HepG2 (cell line): ENCODE data around the gene OPA3. TPM values are rescaled to one million over a fixed set of nuclear protein-coding genes. Genes with fewer than 3 reads are reported as not detected.

Source experiments
- ATM ChIP-seq: fragments of 450-650 bp; IDR thresholded peaks from 2 replicates; pipeline ENCODE4 v1.7.1; 2017; ENCODE audit warnings: mild to moderate bottlenecking, borderline replicate concordance
- CHD2 ChIP-seq: IDR thresholded peaks from 2 replicates; pipeline ENCODE4 v1.6.1; 2011; ENCODE audit warnings: low read depth, low read length, improper control_type of control experiment
- ELF3 ChIP-seq: IDR thresholded peaks from 2 replicates; pipeline ENCODE4 v1.6.1; 2016; ENCODE audit warnings: missing genetic modification reagents, missing compliant biosample characterization
- ELF4 ChIP-seq: sonication (generic); formaldehyde crosslinking; IDR thresholded peaks from 2 replicates; pipeline ENCODE4 v1.5.0; 2020; ENCODE audit warnings: missing genetic modification reagents, mild to moderate bottlenecking, moderate library complexity, borderline replicate concordance
- KAT7 ChIP-seq: IDR thresholded peaks from 2 replicates; pipeline ENCODE4 v1.6.1; 2018; ENCODE audit warnings: borderline replicate concordance, missing compliant biosample characterization
- KLF13 ChIP-seq: sonication (generic); formaldehyde crosslinking; IDR thresholded peaks from 2 replicates; pipeline ENCODE4 v1.4.0; 2020; ENCODE audit warnings: mild to moderate bottlenecking, missing genetic modification reagents
- MIER2 ChIP-seq: IDR thresholded peaks from 2 replicates; pipeline ENCODE4 v1.6.1; 2016; ENCODE audit warnings: missing biosample characterization, missing genetic modification reagents
- NR2F1 ChIP-seq, 2 experiments: fragments of 450-650 bp in 1 of 2; formaldehyde crosslinking in 1 of 2; IDR thresholded peaks; 2 replicates each; pipeline versions ENCODE4 v1.5.0 to v1.6.1; 2016 to 2020; ENCODE audit warnings: mild to moderate bottlenecking in 1 of 2, missing compliant biosample characterization in 1 of 2, missing genetic modification reagents in 1 of 2, moderate library complexity in 1 of 2
- PAWR ChIP-seq: sonication (generic); formaldehyde crosslinking; IDR thresholded peaks from 2 replicates; pipeline ENCODE4 v1.4.0; 2020; ENCODE audit warnings: missing genetic modification reagents, mild to moderate bottlenecking, borderline replicate concordance
- PPARG ChIP-seq: conservative IDR thresholded peaks from 2 replicates; pipeline ENCODE4 v1.6.1; 2016; ENCODE audit warnings: missing biosample characterization, missing genetic modification reagents
- SRF ChIP-seq: IDR thresholded peaks from 2 replicates; pipeline ENCODE4 v1.6.1; 2011; ENCODE audit warnings: mild to moderate bottlenecking, low read depth, low read length, moderate library complexity
- SSRP1 ChIP-seq: IDR thresholded peaks from 2 replicates; pipeline ENCODE4 v1.6.1; 2016; ENCODE audit warnings: control low read depth
- TSC22D2 ChIP-seq: sonication (generic); formaldehyde crosslinking; IDR thresholded peaks from 2 replicates; pipeline ENCODE4 v1.5.1; 2020; ENCODE audit warnings: missing genetic modification reagents, mild to moderate bottlenecking, borderline replicate concordance
- ZBTB1 ChIP-seq: sonication (generic); formaldehyde crosslinking; IDR thresholded peaks from 2 replicates; pipeline ENCODE4 v1.4.0; 2020; ENCODE audit warnings: missing genetic modification reagents, borderline replicate concordance
- ZNF12 ChIP-seq: sonication (generic); formaldehyde crosslinking; IDR thresholded peaks from 2 replicates; pipeline ENCODE4 v1.5.0; 2020; ENCODE audit warnings: missing genetic modification reagents
- ZNF20 ChIP-seq: sonication (generic); formaldehyde crosslinking; IDR thresholded peaks from 2 replicates; pipeline ENCODE4 v1.4.0; 2020; ENCODE audit warnings: mild to moderate bottlenecking, moderate library complexity, missing genetic modification reagents
- ZNF296 ChIP-seq: sonication (generic); formaldehyde crosslinking; conservative IDR thresholded peaks from 2 replicates; pipeline ENCODE4 v1.5.0; 2020; ENCODE audit warnings: mild to moderate bottlenecking, missing genetic modification reagents
- ZNF616 ChIP-seq: sonication (generic); formaldehyde crosslinking; IDR thresholded peaks from 2 replicates; pipeline ENCODE4 v1.5.0; 2020; ENCODE audit warnings: low read depth, mild to moderate bottlenecking, missing genetic modification reagents
- ZNF674 ChIP-seq: sonication (generic); formaldehyde crosslinking; IDR thresholded peaks from 2 replicates; pipeline ENCODE4 v1.5.0; 2020; ENCODE audit warnings: low read depth, mild to moderate bottlenecking, missing genetic modification reagents
- ZNF724P ChIP-seq: sonication (generic); formaldehyde crosslinking; IDR thresholded peaks from 2 replicates; pipeline ENCODE4 v1.8.0; 2022; ENCODE audit warnings: missing genetic modification reagents, borderline replicate concordance
- polyA plus RNA-seq, 8 experiments: library from polyadenylated mRNA; depleted of rRNA in 3 of 8; stranded (reverse) in 7 of 8; unstranded in 1 of 8; fragments of >200 nt; fragmentation: Illumina TruSeq in 4 of 8; extraction: Trizol in 4 of 8; gene quantifications; 2 replicates each; pipeline versions ENCODE4 v1.2.1 to v1.2.3, GENCODE V29; 2011 to 2016; ENCODE audit warnings: low read depth in 4 of 8, missing spikeins in 1 of 8, mixed read lengths in 1 of 8; ENCODE audit not compliant: insufficient read depth in 1 of 8
- total RNA-seq, 5 experiments: library from RNA; depleted of rRNA; stranded (reverse); fragments of >200 nt; fragmentation: Illumina TruSeq; extraction: Trizol; gene quantifications; 2 replicates each; pipeline ENCODE4 v1.2.3, GENCODE V29; 2016; ENCODE audit warnings: low read depth in 1 of 5
- TF ChIP-seq, protein P1 (sequence below): IDR thresholded peaks from 2 replicates; pipeline ENCODE4 v1.6.1; 2016
- TF ChIP-seq, protein P2 (sequence below): sonication (generic); formaldehyde crosslinking; IDR thresholded peaks from 2 replicates; pipeline ENCODE4 v1.5.1; 2020; ENCODE audit warnings: missing genetic modification reagents, mild to moderate bottlenecking, borderline replicate concordance
- TF ChIP-seq, protein P3 (sequence below): sonication (generic); formaldehyde crosslinking; conservative IDR thresholded peaks from 2 replicates; pipeline ENCODE4 v1.4.0; 2020; ENCODE audit warnings: mild to moderate bottlenecking, missing genetic modification reagents, moderate library complexity
- TF ChIP-seq, protein P4 (sequence below): sonication (generic); formaldehyde crosslinking; IDR thresholded peaks from 2 replicates; pipeline ENCODE4 v1.8.0; 2022; ENCODE audit warnings: low read depth, missing genetic modification reagents

The OPA3 gene
- total and polyA plus RNA-seq, 2 of the 13 experiments (the other 11 are each of a cell fraction or from before 2014, with no cell fraction given): 8.3 to 17.7 TPM

DNA sequence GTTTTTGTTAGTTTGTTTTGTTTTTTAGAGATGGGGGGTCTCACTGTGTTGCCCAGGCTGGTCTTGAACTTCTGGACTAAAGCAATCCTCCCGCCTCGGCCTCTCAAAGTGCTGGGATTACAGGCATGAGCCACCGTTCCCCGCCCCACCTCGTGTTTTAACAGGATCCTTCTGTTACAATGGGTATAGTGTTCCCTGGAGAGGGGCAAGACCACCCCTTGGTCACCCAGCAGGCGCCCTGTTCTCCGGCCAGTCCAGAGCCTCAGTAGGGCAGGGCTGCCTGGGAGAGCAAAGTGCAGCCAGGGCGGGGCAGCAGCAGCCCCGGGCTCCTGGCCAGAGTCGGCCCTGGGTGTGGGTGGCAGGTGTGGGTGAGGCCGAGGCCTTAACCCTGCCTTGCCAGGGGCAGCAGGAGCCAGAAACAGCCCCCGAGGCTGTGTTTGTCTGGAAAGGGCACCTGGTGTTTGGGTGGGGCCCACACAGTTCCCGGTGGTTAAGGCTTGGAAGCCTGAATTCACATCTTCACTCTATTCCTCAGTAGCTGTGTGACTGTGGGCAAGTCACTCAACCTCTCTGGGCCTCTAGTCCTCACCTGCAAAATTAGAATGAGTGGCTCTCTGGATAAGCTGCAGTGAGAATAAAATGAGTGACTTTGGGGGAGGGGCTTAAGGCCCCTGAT lies 70.1 kb downstream of the OPA3 start (continued):
- TF ChIP-seq TSC22D2 (CRISPR knock-in tag) (no peak), ATM (no peak), PPARG (peak; percentile 62; the same call in 1 of the 2 replicates), SSRP1 (CRISPR knock-in tag) (no peak), SRF (no peak; the same call in 1 of the 2 replicates), ZNF20 (CRISPR knock-in tag) (no peak), KAT7 (CRISPR knock-in tag) (no peak; the same call in 1 of the 2 replicates), MIER2 (CRISPR knock-in tag) (no peak), KLF13 (CRISPR knock-in tag) (no peak), PAWR (CRISPR knock-in tag) (no peak), ZNF724P (no peak), NR2F1 (CRISPR knock-in tag; IDR thresholded peaks at IDR 0.05) (no peak), ELF4 (CRISPR knock-in tag) (no peak), ZNF12 (CRISPR knock-in tag) (0 out of 2 replicates have a peak, but pooled peaks have one; percentile 8), CHD2 (no peak), ZNF674 (CRISPR knock-in tag) (no peak), ZNF616 (CRISPR knock-in tag) (no peak), ZNF296 (CRISPR knock-in tag) (no peak), ELF3 (CRISPR knock-in tag) (peak; percentile 53; the same call in 1 of the 2 replicates), ZBTB1 (CRISPR knock-in tag) (no peak)
- TF ChIP-seq, protein P1, sequence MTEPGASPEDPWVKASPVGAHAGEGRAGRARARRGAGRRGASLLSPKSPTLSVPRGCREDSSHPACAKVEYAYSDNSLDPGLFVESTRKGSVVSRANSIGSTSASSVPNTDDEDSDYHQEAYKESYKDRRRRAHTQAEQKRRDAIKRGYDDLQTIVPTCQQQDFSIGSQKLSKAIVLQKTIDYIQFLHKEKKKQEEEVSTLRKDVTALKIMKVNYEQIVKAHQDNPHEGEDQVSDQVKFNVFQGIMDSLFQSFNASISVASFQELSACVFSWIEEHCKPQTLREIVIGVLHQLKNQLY (CRISPR knock-in tag): peak; percentile 68; the same call in 1 of the 2 replicates
- TF ChIP-seq, protein P2, sequence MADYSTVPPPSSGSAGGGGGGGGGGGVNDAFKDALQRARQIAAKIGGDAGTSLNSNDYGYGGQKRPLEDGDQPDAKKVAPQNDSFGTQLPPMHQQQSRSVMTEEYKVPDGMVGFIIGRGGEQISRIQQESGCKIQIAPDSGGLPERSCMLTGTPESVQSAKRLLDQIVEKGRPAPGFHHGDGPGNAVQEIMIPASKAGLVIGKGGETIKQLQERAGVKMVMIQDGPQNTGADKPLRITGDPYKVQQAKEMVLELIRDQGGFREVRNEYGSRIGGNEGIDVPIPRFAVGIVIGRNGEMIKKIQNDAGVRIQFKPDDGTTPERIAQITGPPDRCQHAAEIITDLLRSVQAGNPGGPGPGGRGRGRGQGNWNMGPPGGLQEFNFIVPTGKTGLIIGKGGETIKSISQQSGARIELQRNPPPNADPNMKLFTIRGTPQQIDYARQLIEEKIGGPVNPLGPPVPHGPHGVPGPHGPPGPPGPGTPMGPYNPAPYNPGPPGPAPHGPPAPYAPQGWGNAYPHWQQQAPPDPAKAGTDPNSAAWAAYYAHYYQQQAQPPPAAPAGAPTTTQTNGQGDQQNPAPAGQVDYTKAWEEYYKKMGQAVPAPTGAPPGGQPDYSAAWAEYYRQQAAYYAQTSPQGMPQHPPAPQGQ: no peak
- TF ChIP-seq, protein P3, sequence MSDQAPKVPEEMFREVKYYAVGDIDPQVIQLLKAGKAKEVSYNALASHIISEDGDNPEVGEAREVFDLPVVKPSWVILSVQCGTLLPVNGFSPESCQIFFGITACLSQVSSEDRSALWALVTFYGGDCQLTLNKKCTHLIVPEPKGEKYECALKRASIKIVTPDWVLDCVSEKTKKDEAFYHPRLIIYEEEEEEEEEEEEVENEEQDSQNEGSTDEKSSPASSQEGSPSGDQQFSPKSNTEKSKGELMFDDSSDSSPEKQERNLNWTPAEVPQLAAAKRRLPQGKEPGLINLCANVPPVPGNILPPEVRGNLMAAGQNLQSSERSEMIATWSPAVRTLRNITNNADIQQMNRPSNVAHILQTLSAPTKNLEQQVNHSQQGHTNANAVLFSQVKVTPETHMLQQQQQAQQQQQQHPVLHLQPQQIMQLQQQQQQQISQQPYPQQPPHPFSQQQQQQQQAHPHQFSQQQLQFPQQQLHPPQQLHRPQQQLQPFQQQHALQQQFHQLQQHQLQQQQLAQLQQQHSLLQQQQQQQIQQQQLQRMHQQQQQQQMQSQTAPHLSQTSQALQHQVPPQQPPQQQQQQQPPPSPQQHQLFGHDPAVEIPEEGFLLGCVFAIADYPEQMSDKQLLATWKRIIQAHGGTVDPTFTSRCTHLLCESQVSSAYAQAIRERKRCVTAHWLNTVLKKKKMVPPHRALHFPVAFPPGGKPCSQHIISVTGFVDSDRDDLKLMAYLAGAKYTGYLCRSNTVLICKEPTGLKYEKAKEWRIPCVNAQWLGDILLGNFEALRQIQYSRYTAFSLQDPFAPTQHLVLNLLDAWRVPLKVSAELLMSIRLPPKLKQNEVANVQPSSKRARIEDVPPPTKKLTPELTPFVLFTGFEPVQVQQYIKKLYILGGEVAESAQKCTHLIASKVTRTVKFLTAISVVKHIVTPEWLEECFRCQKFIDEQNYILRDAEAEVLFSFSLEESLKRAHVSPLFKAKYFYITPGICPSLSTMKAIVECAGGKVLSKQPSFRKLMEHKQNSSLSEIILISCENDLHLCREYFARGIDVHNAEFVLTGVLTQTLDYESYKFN (CRISPR knock-in tag): peak; percentile 86
- TF ChIP-seq, protein P4, sequence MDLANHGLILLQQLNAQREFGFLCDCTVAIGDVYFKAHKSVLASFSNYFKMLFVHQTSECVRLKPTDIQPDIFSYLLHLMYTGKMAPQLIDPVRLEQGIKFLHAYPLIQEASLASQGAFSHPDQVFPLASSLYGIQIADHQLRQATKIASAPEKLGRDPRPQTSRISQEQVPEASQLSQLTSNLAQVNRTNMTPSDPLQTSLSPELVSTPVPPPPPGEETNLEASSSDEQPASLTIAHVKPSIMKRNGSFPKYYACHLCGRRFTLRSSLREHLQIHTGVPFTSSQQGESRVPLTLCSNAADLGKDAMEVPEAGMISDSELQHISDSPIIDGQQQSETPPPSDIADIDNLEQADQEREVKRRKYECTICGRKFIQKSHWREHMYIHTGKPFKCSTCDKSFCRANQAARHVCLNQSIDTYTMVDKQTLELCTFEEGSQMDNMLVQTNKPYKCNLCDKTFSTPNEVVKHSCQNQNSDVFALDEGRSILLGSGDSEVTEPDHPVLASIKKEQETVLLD (CRISPR knock-in tag): no peak
